OCI-LY3 (cell line): ENCODE data around the gene ROBO1.

Source experiments
- H2AFZ ChIP-seq: fragments of 200-600, 300-600 bp; shearing (Covaris generic); 2 replicates; pipeline ENCODE4 v1.6.0; 2014; ENCODE audit warnings: antibody characterized with exemption, low read depth, low read length
- H3K27ac ChIP-seq: fragments of 200-600, 300-600 bp; sonication (generic); 2 replicates; pipeline ENCODE4 v1.5.1; 2014; ENCODE audit warnings: mild to moderate bottlenecking, low read length, moderate library complexity, mixed read lengths
- H3K27me3 ChIP-seq: fragments of 200-600, 300-600 bp; sonication (generic); 2 replicates; pipeline ENCODE4 v1.6.1; 2014; ENCODE audit warnings: low read depth, low read length, mixed read lengths
- H3K36me3 ChIP-seq: fragments of 200-600, 300-600 bp; sonication (generic); replicated peaks from 2 replicates; pipeline ENCODE3; 2014; ENCODE audit warnings: low read depth, low read length, mixed read lengths
- H3K4me1 ChIP-seq: fragments of 300-600, 200-600 bp; sonication (generic); 2 replicates; pipeline ENCODE4 v1.6.1; 2014; ENCODE audit warnings: low read length, mixed read lengths
- H3K4me2 ChIP-seq: fragments of 200-600, 300-600 bp; sonication (generic); 2 replicates; pipeline ENCODE4 v1.6.1; 2014; ENCODE audit warnings: low read length, mixed read lengths
- H3K4me3 ChIP-seq: fragments of 300-600, 200-600 bp; sonication (generic); 2 replicates; pipeline ENCODE4 v1.5.1; 2014; ENCODE audit warnings: antibody characterized with exemption, mild to moderate bottlenecking, low read length, moderate library complexity
- H3K79me2 ChIP-seq: fragments of 300-600, 200-600 bp; shearing (Covaris generic); 2 replicates; pipeline ENCODE4 v1.6.1; 2014; ENCODE audit warnings: mild to moderate bottlenecking, low read length, mixed read lengths
- H3K9ac ChIP-seq: fragments of 300-600, 200-600 bp; shearing (Covaris generic); 2 replicates; pipeline ENCODE4 v1.6.0; 2014; ENCODE audit warnings: mild to moderate bottlenecking, low read length, moderate library complexity
- H3K9me3 ChIP-seq: fragments of 200-600, 300-600 bp; shearing (Covaris generic); 2 replicates; pipeline ENCODE4 v1.6.1; 2014; ENCODE audit warnings: low read length, mixed read lengths; ENCODE audit not compliant: insufficient read depth
- H4K20me1 ChIP-seq: fragments of 200-600, 300-600 bp; sonication (generic); 2 replicates; pipeline ENCODE4 v1.6.1; 2016; ENCODE audit warnings: low read length, mixed read lengths; ENCODE audit not compliant: insufficient read depth
- EZH2phosphoT487 ChIP-seq: fragments of 200-600 bp; shearing (Covaris generic); IDR thresholded peaks from 2 replicates; pipeline ENCODE4 v1.6.1; 2018; ENCODE audit warnings: antibody characterized with exemption, mixed run types, low read depth
- TF ChIP-seq, protein P1 (sequence below): fragments of 200-600, 300-600 bp; sonication (generic); IDR thresholded peaks from 2 replicates; pipeline ENCODE4 v1.5.1; 2014; ENCODE audit warnings: antibody characterized with exemption, low read length, low read depth

Gene ROBO1

DNA sequence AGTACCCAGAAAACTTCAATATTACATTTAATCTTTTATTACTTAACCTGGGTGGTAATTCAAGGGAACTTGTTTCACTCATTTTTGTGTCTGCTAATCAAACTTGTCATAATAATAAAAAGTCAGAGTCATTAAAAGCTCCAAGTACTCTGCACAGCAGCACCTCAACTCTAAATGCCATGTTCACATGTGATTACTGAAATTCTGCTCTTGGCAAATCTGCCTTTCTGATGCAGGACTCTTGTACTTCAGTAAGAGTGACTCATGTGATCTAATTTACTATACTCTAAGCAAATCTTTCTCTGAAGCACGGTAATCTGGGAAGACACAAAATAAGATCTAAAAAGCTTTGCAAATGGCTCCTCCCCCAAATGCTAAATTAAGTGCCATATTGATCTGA is 6.4 kb downstream of the ROBO1 start:
- Histone ChIP-seq H3K9me3 (no peaks in the 10 kb centered on the region), H3K27ac (no peak overlapping the region), H3K79me2 (no peaks in the 10 kb centered on the region), H4K20me1 (no peaks in the 10 kb centered on the region), H3K4me1 (no peaks in the 10 kb centered on the region), H3K9ac (no peak overlapping the region), H3K4me2 (no peak overlapping the region), H2AFZ (no peak overlapping the region), H3K27me3 (no peaks in the 10 kb centered on the region), H3K4me3 (no peak overlapping the region), H3K36me3 (no peaks in the 10 kb centered on the region)
- TF ChIP-seq EZH2phosphoT487, result no peak
- TF ChIP-seq, protein P1, sequence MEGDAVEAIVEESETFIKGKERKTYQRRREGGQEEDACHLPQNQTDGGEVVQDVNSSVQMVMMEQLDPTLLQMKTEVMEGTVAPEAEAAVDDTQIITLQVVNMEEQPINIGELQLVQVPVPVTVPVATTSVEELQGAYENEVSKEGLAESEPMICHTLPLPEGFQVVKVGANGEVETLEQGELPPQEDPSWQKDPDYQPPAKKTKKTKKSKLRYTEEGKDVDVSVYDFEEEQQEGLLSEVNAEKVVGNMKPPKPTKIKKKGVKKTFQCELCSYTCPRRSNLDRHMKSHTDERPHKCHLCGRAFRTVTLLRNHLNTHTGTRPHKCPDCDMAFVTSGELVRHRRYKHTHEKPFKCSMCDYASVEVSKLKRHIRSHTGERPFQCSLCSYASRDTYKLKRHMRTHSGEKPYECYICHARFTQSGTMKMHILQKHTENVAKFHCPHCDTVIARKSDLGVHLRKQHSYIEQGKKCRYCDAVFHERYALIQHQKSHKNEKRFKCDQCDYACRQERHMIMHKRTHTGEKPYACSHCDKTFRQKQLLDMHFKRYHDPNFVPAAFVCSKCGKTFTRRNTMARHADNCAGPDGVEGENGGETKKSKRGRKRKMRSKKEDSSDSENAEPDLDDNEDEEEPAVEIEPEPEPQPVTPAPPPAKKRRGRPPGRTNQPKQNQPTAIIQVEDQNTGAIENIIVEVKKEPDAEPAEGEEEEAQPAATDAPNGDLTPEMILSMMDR, result no peak

DNA sequence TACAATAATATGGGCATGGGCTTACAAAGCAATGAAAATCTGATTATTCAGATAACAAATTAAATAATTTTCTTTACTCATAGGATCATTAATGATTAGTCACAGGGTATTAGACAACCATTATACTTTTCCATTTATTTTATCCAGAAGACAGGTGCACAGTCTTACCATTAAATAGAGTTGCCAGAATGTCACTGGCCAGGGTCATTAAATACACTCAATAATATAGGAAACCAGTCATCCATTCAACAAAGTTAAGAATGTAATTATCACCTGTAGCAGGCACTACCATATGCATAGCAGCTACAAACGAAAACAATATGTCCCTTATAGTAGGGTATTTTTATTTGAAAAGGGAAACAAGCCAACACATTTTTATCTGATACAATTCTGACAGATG is 16.1 kb downstream of the ROBO1 start:
- Histone ChIP-seq H3K79me2 (no peaks in the 10 kb centered on the region), H2AFZ (no peak overlapping the region), H4K20me1 (no peaks in the 10 kb centered on the region), H3K4me1 (no peaks in the 10 kb centered on the region), H3K4me3 (no peak overlapping the region), H3K9me3 (no peaks in the 10 kb centered on the region), H3K27ac (no peak overlapping the region), H3K9ac (no peak overlapping the region), H3K4me2 (no peak overlapping the region), H3K27me3 (no peaks in the 10 kb centered on the region), H3K36me3 (no peaks in the 10 kb centered on the region)
- TF ChIP-seq EZH2phosphoT487, result no peak
- TF ChIP-seq, protein P1, result no peak

DNA sequence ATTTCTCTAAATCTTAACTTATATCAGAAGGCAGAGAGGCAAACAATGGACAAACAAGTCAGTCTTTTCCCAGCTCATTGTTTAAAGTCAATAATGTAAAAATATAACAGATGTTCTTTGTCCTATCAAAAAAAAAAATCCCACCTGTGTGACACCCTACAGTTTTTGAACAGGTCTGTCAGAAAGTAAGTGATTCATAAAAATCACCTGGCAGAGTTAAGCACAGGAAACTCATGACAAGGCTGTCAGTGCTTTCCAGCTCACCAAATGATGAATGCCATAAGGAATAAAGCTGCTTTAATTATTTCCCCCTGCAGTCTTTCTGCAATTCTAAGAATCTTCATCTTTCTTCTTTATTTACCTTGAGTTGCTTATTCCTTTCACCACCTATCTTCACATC is 30.3 kb downstream of the ROBO1 start:
- Histone ChIP-seq H3K9ac (no peak overlapping the region), H2AFZ (no peak overlapping the region), H3K36me3 (no peaks in the 10 kb centered on the region), H3K79me2 (no peaks in the 10 kb centered on the region), H3K4me2 (no peak overlapping the region), H3K9me3 (no peaks in the 10 kb centered on the region), H4K20me1 (no peaks in the 10 kb centered on the region), H3K4me3 (no peak overlapping the region), H3K27me3 (no peaks in the 10 kb centered on the region), H3K4me1 (no peaks in the 10 kb centered on the region), H3K27ac (no peak overlapping the region)
- TF ChIP-seq, protein P1, result no peak
- TF ChIP-seq EZH2phosphoT487, result no peak

DNA sequence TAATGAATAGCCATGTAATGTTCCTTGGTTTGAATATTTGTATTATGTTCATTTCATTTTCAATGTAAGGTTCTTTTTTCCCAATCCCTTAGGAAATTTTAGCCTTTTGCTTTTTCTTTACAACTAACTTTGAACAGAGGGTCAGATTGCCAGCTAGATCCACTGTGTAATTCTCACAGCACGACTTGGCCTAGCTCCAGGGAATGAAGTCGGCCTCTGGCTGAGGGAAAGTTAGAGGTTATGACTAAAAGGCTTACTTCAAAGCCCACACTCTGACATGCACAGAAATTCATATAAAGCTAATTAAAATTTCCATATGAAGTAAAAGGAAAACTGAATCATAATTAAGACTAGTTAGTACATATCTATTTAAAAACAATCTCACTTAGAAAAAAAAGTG is 38.7 kb downstream of the ROBO1 start:
- no peaks in the 10 kb centered on the region for H3K9me3 ChIP-seq
- H3K4me2 ChIP-seq, result no peak overlapping the region
- no peaks in the 10 kb centered on the region for H3K27me3 ChIP-seq
- TF ChIP-seq, protein P1, result no peak
- TF ChIP-seq EZH2phosphoT487, result no peak
- H2AFZ ChIP-seq, result no peak overlapping the region
- H3K36me3 ChIP-seq, result no peaks in the 10 kb centered on the region
- no peaks in the 10 kb centered on the region for H3K4me1 ChIP-seq
- H4K20me1 ChIP-seq, result no peaks in the 10 kb centered on the region
- no peaks in the 10 kb centered on the region for H3K79me2 ChIP-seq
- H3K4me3 ChIP-seq, result no peak overlapping the region
- no peak overlapping the region for H3K9ac ChIP-seq
- no peak overlapping the region for H3K27ac ChIP-seq
